Stimulated activated CD8-positive, alpha-beta memory T cell treated with anti-CD3 and anti-CD28 coated beads, Interleukin-12 subunit alpha, Interleukin-12 subunit beta, amount 100 ng/mL, for 24 hours (primary cell): ENCODE measurements around the gene LAMA1.

Experiments used
- DNase-seq: peaks from one replicate; pipeline ENCODE4 v3.0.0-alpha.2; 2020; ENCODE audit errors: extremely low read depth

Gene LAMA1

DNA sequence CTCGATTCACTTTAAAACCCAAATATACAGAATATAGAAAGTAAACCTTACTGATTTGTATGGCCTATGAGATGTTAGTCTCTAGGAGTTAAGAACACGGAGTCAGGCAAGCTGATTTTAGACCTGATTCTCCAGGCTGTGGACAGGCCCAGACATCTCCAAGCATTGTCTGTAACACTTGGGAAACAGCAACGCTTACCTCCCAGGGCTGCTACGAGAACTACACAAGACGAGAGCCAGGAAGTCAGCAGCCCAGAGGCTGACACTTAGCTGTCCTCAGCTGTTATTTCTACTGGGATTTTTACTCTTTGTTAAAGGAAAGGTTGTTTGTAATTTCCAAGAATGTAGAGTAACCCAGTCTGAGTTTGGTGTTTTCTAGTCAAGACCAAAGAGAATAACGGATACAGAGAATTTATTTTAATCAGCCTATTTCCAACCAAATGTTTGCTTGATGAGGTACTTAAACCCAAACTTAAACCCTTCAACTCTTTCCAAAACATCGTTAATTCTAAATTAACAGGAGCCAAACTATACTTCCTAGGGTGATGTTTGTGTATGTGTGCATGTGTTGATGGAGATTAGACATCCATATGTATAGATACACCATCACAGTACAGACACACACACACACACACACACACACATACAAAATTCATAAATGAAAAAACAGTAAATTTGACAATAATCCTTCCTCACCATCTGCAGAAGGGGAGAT is 123.4 kb downstream of the LAMA1 start:
- no peak for DNase-seq

DNA sequence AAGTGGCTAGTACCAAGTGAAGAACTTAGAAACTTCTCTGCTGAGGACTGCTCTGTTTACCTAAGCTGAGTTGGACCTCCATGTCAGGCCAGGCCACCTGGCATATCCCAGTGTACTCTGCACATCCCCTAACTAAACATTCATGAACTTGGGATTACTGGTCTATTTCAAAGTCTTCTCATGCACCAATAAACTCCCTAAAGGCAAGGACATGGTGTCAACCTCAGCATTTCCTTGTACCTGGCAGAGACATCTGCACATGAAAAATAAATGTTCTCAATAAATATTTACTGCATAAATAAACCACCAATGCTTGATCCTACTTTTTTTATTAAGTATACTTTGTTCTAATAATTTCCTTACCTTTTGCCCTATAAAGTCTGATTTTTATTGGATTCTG is 124.8 kb downstream of the LAMA1 start:
- no peak for DNase-seq

DNA sequence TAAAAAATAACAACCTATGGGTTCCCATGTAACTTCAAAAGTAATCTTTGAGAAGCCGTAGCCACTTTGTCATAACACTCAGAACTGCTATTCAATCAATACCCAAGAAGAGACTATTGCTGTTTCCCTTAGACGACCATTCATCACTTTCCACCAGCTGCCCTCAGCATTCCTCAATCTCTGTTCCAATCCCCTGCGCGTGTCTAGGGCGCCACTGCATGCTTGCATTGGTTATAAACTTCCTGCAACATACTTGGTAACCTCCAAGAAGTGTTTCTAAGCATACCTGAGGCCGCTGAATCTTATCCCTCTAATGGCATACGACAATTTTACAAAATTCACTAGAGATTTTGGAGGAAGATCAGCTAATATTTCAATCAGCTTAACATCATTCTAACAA is 134.2 kb downstream of the LAMA1 start:
- no peak for DNase-seq

DNA sequence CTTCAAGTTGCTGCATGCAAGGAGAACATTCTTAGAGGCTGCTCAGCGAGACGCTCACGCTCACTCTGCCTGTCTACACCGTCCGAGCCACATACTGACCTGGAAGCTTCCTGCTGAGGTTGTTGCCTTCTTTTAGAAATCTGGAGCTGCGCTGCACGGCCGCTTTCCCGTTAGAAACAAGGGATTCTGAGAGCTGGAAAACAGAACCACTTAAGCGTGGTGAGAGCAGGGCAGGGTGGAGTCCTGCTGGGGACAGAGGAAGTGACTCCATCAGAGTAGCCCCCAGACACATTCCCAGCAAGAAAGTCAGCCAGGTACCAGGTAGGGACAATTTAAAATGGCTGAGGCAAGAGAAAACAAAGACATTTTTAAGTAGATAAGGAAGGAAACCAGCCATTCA is 135.2 kb downstream of the LAMA1 start:
- no peak for DNase-seq

DNA sequence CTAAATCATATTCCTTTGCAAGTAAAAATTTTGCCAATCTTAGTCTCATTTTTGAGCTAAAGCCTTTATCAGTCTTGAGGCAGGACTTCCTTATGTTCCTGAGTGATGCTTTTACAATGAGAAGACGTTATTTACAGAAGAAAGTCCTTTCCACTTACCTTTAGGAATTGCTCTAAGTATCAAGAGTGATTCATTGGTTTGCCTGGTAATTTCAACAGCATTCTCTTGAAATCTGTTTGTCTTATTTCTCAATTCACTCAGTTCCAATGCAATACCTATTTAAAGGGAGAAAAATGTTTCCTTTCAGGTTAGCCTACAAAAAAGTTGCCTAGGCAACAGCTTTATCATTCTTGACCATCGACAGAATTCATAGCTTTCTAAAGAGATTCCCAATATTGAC is 137.2 kb downstream of the LAMA1 start:
- no peak for DNase-seq

DNA sequence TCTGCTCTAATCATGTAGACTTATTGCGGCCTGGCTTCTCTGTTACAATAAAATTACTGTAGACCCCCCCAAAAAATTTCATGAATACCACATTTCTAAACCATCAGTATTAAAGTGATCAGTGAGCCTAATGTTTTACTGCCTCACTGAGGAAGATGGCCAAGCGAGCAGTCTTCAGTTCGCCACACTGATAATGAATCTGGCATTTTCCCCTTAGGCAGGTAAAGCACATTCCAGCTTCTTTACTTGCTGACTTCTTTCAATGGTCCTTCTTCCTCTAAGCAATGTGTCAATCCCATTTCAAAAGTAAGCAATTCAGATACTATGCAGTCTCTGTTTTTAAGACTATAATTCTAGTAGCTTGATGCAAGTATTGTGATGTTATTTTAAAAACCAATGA is 137.6 kb downstream of the LAMA1 start:
- DNase-seq, result no peak

DNA sequence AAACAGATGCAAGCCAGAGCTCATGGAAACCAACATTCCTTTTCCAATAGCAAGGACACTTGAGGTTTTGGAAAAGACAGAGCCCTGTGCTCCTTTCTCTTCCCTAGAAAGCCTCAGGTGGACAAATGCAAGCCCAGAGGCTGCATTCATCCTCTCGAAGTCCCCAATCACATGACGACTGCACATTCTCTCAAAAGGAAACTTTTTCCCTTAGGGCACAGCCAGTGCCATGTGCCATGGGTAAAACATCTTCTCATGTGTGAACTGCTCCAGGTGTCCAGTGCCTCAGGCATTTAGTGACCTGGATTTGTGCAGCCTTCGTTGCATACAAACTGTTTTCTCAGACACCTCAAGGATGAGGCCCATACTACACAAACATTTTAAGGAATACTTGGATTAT is 140.7 kb downstream of the LAMA1 start:
- no peak for DNase-seq

DNA sequence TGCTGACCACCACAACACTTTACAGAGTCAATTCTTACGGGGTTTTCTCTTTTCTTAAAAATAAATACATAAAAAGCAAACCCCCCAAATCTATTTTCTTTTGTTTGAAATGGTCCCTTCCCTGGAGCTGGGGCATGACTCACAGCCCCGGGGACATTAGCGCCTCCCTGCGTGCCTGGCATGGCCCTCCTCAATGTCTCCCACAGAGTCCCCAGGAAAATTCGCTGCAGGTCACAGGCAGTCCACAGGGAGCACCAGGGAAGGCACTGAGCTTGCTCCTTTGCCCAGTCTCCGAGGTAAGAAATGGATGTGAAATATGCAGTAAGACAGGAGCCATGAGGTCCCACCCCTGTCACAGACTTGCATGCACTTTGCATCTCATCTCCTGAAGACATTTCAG is 142.5 kb downstream of the LAMA1 start:
- DNase-seq, result no peak

DNA sequence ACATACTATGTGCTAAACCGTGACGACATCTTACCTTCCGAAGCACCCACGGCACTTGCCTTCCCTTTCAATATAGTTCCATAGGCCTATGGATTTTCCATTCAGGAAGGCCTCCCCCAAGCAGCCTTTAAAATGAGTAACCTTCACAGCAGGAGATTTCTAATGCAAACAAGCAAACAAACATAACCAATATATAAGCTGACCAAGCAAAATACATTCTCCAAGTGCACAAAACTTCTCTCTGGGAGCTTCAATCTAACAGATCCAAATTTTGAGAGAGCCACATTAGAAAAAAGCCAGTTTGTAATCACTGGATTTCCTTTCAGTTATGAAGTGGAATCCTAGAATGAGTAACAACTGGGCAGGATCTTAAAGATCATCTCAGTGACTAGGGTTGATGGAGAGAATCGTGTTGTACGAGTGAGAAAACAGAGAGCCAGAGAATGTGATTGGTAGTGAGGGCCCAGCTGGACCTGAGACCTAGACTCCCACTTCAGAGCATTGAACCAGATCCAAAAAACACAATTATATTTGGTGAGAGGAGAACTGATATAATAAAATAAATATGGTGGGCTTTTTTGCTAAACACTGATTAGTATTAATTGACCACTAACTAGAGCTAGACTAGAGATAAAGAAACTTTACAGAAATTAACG is 145.6 kb downstream of the LAMA1 start:
- DNase-seq, result no peak

DNA sequence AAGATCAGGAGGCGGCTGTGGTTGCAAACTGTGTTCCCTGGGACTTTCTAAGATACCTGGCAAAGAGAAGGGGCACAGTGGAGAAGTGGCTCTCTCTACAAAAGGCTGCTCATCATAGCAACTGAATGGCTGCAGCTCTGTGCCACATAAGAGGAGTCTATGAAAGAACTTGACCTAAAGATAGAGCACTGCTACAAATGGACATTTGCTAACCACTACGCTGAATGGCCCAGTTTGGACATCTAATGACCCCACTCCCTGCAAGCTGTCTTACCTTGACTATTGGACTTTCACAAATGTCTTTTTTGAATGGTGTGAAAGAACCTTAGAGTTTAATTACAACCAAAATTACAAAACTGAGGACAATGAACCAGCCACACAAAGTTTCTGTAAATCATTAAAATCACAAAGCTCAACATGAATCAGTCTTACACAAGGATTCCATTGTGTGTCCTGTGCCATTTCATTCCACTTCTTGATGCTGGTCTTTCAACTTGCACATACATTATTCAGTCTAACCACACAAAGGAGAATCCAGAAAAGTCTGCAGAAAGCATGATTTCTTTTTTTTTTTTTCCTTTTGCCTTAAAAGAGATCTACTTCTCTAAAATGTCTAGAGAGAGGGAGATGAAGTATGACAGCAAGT is 154.0 kb downstream of the LAMA1 start:
- no peak for DNase-seq

DNA sequence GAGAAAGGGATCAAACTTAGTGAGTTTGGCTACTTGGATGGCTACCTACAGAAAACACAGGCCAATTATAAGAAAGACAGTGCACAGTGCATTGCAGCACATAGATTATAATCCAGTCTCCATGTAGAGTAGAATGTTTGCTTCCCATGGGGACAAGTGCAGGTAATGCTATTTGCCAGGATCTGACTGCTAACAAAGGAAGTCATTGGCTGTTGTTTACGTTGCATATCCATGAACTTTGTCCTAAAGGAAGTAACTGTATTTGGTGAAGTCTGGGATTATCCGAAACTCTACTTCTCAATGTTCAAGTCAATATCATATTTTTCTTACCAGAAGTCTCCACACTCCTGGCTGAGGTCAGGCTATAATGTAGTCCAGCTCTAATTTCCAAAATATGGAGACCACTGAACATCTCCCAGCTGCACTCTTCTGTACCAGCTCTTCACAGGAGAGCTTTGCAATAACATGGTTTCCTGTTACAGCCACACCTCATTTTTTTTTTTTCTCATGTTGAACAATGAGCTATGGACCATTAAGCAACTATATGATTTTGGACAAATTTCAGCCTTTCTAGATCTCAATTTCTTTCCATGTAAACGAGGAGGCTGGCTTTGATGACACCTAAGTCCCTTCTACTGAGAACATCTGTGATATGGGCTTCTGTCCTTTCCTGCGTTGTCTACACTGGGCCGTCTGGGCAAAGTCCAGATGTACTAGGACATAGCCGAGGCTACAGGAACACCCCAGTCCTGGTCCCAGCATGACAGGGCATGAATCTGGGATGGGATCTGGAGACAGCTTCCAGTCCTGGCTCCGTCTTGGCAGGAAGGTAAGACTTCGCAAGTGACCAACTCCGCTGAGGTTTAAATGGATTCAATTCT is 154.8 kb downstream of the LAMA1 start:
- no peak for DNase-seq

DNA sequence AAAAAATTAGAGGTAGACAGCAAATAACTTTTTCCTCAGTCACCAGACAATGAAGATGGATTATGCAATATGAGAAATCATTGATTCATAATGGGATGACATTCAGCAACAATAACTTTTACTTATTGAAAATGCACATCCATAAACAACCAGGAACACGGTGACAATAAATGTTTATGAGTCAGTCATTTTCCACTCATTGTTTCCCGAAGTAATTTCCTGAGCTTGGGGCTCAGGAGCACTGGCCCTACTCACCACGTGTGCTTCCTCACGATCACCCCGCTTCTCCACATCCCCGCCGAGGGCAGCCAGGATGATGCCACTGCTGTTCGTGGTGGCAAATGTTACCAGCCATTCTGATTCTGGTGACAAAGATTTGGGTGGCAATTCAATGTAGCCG is 156.3 kb downstream of the LAMA1 start:
- DNase-seq, result no peak

DNA sequence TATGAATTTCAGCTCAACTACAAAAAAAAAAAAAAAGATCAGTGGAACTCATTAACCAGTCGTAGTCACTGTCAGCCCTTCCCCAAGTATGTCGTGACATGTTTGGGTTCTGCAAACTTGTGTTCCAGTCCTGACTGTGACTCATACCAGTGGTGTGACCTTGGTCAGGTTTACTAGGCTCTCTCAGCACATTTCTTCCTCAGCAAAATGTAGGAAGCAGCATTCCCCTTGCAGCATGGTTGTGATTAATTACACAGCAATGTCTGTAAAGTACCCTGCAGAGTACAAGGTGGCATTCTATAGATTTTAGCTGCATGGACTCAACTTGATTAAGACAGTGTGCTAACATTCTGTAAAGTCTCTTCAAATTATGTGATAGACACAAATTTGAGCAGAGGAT is 156.9 kb downstream of the LAMA1 start:
- no peak for DNase-seq

DNA sequence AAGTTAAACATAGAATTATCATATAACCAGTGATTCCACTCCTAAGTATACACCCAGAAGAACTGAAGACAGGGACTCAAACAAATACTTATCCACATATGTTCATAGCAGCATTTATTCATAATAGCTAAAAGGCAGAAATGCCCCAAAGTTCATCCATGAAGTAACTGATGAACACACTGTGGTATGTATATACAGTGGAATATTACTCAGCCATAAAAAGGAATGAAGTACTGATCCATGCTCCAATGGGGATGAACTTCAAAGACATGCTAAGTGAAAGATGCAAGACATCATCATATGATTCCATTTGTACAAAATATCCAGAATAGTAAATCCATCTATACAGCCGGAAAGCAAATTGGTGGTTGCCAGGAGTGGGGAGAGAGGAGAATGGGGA is 157.5 kb downstream of the LAMA1 start:
- no peak for DNase-seq

DNA sequence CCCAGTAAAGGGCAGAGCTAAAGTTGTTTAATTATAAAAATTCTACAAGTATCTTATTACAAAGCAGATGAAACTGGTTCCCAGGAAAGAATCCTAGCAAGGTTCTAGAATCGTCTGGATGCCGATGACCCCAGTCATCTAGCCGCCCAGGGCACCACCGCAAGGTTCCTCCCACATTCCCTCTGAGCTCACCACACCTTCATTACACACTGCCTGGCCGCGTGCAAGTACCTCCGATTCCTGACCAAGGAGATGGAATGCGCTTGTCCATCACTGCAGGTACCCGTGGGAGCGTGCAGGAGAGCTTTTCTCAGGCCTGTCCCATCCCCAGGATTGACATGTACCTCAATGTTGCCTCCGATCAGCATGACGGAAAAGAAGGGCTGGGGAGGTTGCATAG is 158.5 kb downstream of the LAMA1 start:
- DNase-seq, result no peak

DNA sequence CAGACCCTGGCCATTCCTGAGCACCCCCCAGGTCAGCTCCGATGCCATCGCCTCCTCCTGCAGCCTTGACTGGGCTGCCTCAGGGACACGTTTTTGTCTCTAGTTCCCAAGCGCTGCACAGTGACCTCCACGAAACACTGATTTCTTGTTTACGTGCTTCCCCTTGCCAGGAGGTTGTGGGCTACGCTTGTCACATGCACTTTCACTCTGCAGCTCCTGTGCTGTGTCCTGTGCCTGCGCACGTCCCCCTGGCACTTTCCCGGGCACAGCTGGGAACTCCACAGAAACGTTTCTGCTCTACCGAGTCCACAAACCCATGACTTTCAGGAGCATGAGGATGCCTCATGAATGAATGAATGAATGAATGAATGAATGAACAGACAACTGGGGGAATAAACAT is 160.6 kb downstream of the LAMA1 start:
- no peak for DNase-seq

DNA sequence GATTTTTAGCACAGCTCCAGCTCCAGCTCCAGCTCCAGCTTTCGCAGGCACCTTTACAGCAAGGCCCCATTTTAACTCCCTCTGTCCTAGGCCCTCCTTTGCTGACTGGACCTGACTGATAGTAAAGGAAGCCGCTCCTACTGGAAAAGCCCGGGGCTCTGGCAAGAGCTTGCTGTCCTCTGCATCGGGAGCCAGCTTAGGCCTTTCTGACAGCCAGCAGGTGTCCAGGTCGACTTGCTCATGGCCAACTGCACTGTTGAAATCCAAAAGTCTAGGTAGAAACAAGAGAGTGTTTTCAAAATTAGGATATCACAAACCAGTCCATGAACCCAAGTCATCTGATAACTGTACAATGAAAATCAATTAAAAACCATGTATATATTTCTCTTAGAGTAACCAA is 161.1 kb downstream of the LAMA1 start:
- DNase-seq, result no peak

DNA sequence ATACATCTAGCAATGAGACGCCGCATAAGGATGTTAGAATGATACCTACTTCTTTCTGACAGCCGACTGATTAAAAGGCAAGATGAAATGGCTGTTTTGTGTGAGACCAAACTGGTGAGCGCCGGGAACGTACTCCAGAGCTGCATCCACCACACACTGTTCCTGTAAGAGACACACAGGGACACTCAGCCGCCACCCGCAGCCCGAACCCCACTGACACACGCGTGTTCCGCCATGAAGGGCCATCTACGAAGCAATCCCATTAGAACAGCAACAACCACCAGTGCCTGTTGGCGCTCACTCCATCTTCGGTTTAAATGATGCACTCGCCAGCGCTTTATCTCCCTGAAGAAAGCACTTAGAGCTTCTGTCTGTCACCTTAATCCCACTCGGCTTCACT is 162.3 kb downstream of the LAMA1 start:
- DNase-seq, result no peak

DNA sequence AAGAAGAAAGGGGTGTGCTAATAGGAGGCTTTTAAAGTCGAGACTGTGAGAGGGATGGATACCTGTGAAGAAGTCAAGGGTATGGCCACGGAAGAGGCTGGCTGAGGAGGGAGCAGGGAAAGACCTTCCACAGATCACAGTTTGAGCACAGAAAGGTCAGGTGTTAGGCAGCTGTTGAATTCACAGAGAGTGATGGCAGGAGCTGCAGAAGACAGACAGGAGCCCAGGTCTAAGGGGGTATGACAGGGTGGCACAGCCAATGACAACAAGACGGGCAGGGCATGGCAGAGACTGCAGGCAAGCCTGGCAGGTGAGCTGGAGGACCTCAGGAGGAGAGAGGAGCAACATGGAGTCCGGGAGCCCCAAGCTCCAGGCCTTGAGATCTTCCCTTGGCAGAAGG is 163.1 kb downstream of the LAMA1 start:
- no peak for DNase-seq

DNA sequence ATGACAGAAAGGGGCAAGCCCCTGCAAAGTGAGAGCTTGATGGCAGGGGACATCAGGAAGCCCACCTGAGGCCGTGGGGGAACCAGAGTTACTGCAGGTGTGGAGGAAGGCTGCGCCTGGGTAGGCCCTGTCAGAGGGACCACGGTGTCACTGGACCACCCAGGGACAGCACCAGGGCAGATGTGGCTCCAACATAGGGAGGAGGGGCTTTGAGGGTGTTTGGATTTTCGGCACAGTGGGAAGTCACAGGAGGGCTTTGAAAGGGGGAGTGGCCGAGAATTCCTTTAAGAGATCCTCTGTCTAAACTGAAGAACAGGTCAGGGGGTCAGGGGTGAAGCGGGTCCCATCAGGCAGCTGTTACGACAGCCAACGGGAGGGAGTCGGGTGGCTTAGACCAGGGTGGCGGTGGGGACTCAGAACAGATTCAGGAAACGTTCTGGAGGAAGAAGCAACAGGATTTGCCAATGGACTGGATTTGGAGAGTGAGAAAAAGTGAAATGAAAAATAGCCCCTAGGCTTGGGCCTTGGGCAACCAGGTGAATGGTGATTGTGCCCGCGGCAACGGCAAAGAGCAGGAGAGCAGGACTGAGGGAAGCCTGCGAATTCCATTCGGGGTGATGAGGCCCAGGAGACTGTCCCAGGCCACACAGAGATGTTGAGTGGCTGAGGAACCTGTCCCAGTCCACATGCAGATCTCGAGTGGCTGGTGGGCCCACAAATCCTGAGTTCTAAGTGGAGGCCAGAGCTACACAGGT is 166.1 kb downstream of the LAMA1 start:
- no peak for DNase-seq

DNA sequence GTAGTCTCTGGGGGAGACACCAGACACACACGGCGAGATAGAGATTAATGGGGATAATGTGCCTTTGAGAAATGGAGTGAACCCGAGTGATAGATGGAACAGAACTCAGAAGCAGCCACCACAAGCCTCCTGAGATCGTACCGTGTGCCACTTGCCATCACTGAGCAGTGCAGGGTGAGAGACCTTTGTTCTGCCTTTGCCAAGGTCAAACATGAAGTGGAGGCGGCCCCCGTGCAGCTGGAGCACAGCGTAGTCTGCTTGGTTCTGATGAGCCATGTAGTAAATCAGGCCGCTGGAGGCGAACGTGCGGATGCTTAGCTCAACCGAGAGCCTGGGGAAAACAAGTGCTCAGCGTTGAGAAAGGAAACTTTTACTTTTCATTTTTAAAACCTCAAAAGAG is 167.0 kb downstream of the LAMA1 start:
- no peak for DNase-seq
